Ovary (tissue), 9 donors: Measurements from ENCODE around the gene JARID2. TPM values are rescaled to one million over a fixed set of nuclear protein-coding genes. Genes with fewer than 3 reads are reported as not detected.

Experiments
- DNase-seq, 5 donors: peaks; one replicate each; pipeline ENCODE4 v3.0.0-alpha.2; 2019 to 2020
- H3K27ac ChIP-seq, 2 donors: fragments of 200-600 bp; one replicate each; pipeline versions ENCODE4 v1.5.1 to v1.8.0; 2019 to 2022
- H3K27me3 ChIP-seq: fragments of 200-600 bp; one replicate; pipeline ENCODE4 v1.8.0; 2022
- H3K36me3 ChIP-seq: fragments of 200-600 bp; sonication (generic); one replicate; pipeline ENCODE4 v1.5.1; 2019
- H3K4me1 ChIP-seq: one replicate; pipeline ENCODE4 v1.8.1; 2013; ENCODE audit warnings: mild to moderate bottlenecking, moderate library complexity; ENCODE audit not compliant: insufficient read depth
- H3K4me3 ChIP-seq: fragments of 200-600 bp; sonication (generic); one replicate; pipeline ENCODE4 v1.5.1; 2017
- H3K9me3 ChIP-seq, 2 donors: fragments of 200-600 bp in 1 of 2; sonication (generic) in 1 of 2; one replicate each; pipeline versions ENCODE4 v1.5.1 to v1.8.1; 2013 to 2019; ENCODE audit warnings: mild to moderate bottlenecking in 1 of 2, moderate library complexity in 1 of 2
- CTCF ChIP-seq, 3 donors: fragments of 450-650 bp in 2 of 3; fragments of 200-600 bp in 1 of 3; IDR thresholded peaks; one replicate each; pipeline versions ENCODE4 v1.5.1 to v1.8.0; 2016 to 2022; ENCODE audit warnings: antibody characterized with exemption in 3 of 3, mild to moderate bottlenecking in 1 of 3
- EP300 ChIP-seq: sonication (generic); formaldehyde crosslinking; IDR thresholded peaks from one replicate; pipeline ENCODE4 v1.6.1; 2017; ENCODE audit warnings: antibody characterized with exemption
- POLR2A ChIP-seq: fragments of 450-650 bp; IDR thresholded peaks from one replicate; pipeline ENCODE4 v1.6.1; 2017; ENCODE audit warnings: antibody characterized with exemption, mild to moderate bottlenecking, moderate library complexity
- WGBS, 3 donors: extraction: QIAGEN DNeasy Blood & Tissue Kit in 1 of 3; methylation state at CpG; one replicate each; pipeline versions ENCODE4 v1.1.5 to v1.1.7; 2013 to 2017; 5-methylcytosine and 5-hydroxymethylcytosine counted together
- intact Hi-C, 4 donors: fragments of 100-400 bp; cut with DNase I; formaldehyde crosslinking; loops; one replicate each; pipeline versions ENCODE4 v1.11.0 to v1.15.1; 2022 to 2023
- polyA plus RNA-seq, 2 donors: library from polyadenylated mRNA; stranded (reverse); fragments of 200-250 nt in 1 of 2; fragments of 350-450 nt in 1 of 2; fragmentation: Illumina TruSeq in 1 of 2; extraction: RNeasy Lipid Tissue Mini Kit (QIAGEN cat#74804) in 1 of 2; gene quantifications; one replicate each; pipeline ENCODE4 v1.2.3, GENCODE V29; 2013 to 2014
- total RNA-seq, 7 donors: library from RNA; depleted of rRNA in 2 of 7; stranded (reverse); fragments of >200 nt in 2 of 7; fragmentation: NEBNext Ultra II Directional in 3 of 7; extraction: Animal tissue kit (Norgen Biotek cat#: 25700) in 3 of 7; gene quantifications; one replicate each; pipeline versions ENCODE4 v1.1.0 to v1.2.4, GENCODE V29; 2016 to 2023
- donor health status: DM: no; HTN: no; CAD: no; lungs with moderate emphysema.
- donor health status: DM: no; HTN: no; CAD: no.
- donor health status: Bipolar disorder and iron deficiency.
- donor health status: DM: yes; HTN: yes; CAD: no.
- donor health status: DM: no; HTN: no; CAD: no.
- donor health status: DM: yes; HTN: yes; CAD: no.

The JARID2 gene
- total and polyA plus RNA-seq, 9 donors, result 4.5 to 17.4 (median 8.7) TPM

DNA sequence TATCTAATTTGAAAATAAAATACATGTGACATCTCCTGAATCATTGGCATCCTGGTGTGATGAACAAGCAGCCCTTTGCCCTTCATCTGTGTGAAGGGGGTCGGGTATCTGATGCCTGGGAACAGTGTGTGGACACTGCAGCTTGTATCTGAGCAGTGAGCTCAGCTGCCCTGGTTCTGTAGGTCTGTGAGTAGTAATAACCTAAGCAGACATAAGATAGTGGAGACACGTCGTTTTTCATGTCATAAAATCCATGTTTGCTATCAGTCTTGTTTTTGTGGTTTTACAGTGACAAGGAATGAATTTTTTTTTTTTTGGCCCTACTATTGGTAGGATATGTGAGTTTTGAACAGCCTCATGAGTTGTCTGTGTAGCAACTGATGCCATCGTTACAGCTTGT is 133.0 kb downstream of the JARID2 start:
- no peak for DNase-seq
- Histone ChIP-seq H3K36me3 (no peaks in the 10 kb centered on the region), H3K27me3 (no peaks in the 10 kb centered on the region), H3K4me1 (no peaks in the 10 kb centered on the region), H3K4me3 (no peak overlapping the region), H3K27ac (no peak overlapping the region), H3K9me3 (no peaks in the 10 kb centered on the region)
- TF ChIP-seq EP300 (no peak), CTCF (IDR thresholded peaks at IDR 0.05) (no peak), POLR2A (no peak)
- intact Hi-C loops, result loop anchor here in 1 of 4 donors (10.0 kb wide), 1 partner anchor 64 kb away; no protein-coding TSS in a partner anchor
- WGBS, 3 donors, result 91 to 93% (median 92%) methylated on average over 4 of the region's 4 CpGs

GRCh38 chr6:15380351-15380750 is 134.5 kb downstream of the JARID2 start:
- H3K4me3 ChIP-seq, result no peak overlapping the region
- no peaks in the 10 kb centered on the region for H3K27me3 ChIP-seq
- H3K4me1 ChIP-seq, result no peaks in the 10 kb centered on the region
- intact Hi-C loops, result no loop called here
- H3K36me3 ChIP-seq, result no peaks in the 10 kb centered on the region
- 43 to 71% (median 56%) methylated on average over 4 of the region's 4 CpGs for WGBS, 3 donors
- no peak for DNase-seq
- no peak overlapping the region for H3K27ac ChIP-seq
- TF ChIP-seq CTCF (IDR thresholded peaks at IDR 0.05), result no peak
- H3K9me3 ChIP-seq, result no peaks in the 10 kb centered on the region

DNA sequence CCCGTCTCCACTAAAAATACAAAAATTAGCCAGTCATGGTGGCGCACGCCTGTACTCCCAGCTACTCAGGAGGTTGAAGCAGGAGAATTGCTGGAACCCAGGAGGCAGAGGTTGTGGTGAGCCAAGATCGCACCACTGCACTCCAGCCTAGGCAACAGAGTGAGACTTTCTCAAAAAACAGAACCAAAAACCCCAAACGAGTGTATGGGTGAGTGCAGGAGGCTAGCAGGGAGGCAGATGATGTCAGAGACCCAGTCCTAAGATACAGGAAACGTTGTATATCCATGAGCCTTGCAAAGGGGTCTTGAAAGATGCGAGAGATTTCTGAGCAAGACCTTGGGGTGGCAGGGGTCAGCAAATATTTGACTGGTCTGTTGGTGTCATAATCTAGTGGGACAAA is 136.2 kb downstream of the JARID2 start:
- intact Hi-C loops, result no loop called here
- no peak for DNase-seq
- H3K27me3 ChIP-seq, result no peaks in the 10 kb centered on the region
- H3K4me1 ChIP-seq, result no peaks in the 10 kb centered on the region
- WGBS, 3 donors, result 84 to 94% (median 89%) methylated on average over 7 of the region's 7 CpGs
- H3K4me3 ChIP-seq, result no peak overlapping the region
- H3K36me3 ChIP-seq, result no peaks in the 10 kb centered on the region
- TF ChIP-seq POLR2A (no peak), CTCF (IDR thresholded peaks at IDR 0.05) (no peak), EP300 (no peak)
- no peaks in the 10 kb centered on the region for H3K9me3 ChIP-seq
- no peak overlapping the region for H3K27ac ChIP-seq

- H3K27ac ChIP-seq, result no peak overlapping the region
- TF ChIP-seq EP300 (no peak), POLR2A (no peak), CTCF (IDR thresholded peaks at IDR 0.05) (no peak)
- H3K36me3 ChIP-seq, result no peaks in the 10 kb centered on the region
- no peak for DNase-seq
- intact Hi-C loops, result no loop called here
- WGBS, 3 donors, result 90 to 93% (median 90%) methylated on average over 8 of the region's 8 CpGs
- no peaks in the 10 kb centered on the region for H3K9me3 ChIP-seq
- H3K4me1 ChIP-seq, result no peaks in the 10 kb centered on the region
- H3K4me3 ChIP-seq, result no peak overlapping the region
- no peaks in the 10 kb centered on the region for H3K27me3 ChIP-seq
Measured at GRCh38 chr6:15382712-15383111, 136.8 kb downstream of the JARID2 start.

- no peak for DNase-seq
- no peak overlapping the region for H3K4me3 ChIP-seq
- intact Hi-C loops, result no loop called here
- no peaks in the 10 kb centered on the region for H3K9me3 ChIP-seq
- H3K27ac ChIP-seq, result no peak overlapping the region
- no peaks in the 10 kb centered on the region for H3K27me3 ChIP-seq
- no peak for TF ChIP-seq CTCF (IDR thresholded peaks at IDR 0.05)
- no peak for TF ChIP-seq EP300
- no peaks in the 10 kb centered on the region for H3K36me3 ChIP-seq
- 72 to 78% (median 76%) methylated on average over 4 of the region's 4 CpGs for WGBS, 3 donors
- H3K4me1 ChIP-seq, result peaks cover 3% of the 10 kb centered on the region
Measured at GRCh38 chr6:15384901-15385300, 139.0 kb downstream of the JARID2 start.
